Measurements from ENCODE around the gene SLIT3.

The SLIT3 gene

DNA sequence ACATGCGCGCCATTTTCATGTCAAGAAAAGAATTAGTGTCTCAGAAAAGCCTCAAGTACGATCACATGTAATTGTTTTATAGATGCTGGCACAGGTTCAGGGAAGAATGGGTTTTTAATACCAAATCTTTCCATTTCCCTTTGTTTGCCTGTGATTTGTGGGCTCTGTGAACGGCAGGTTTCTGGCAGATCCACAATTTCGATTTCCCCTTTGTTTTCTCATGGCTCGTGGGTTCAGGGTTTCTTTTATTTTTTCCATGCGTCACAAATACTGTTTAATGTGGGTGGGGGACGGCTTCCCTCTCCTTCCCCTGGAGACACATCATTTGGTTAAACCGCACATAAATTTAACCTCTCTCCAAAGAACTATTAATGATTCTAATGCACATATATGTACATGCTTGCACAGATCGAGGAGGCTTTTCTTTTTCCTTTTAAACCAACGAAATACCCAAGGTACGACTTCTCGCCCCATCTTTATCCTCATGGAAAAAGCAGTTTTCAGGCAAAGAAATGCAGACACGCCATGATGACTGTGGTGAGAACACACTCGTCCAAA lies 195.9 kb downstream of the SLIT3 start:
- no peak for DNase-seq (ENCODE audit: low read depth)

DNA sequence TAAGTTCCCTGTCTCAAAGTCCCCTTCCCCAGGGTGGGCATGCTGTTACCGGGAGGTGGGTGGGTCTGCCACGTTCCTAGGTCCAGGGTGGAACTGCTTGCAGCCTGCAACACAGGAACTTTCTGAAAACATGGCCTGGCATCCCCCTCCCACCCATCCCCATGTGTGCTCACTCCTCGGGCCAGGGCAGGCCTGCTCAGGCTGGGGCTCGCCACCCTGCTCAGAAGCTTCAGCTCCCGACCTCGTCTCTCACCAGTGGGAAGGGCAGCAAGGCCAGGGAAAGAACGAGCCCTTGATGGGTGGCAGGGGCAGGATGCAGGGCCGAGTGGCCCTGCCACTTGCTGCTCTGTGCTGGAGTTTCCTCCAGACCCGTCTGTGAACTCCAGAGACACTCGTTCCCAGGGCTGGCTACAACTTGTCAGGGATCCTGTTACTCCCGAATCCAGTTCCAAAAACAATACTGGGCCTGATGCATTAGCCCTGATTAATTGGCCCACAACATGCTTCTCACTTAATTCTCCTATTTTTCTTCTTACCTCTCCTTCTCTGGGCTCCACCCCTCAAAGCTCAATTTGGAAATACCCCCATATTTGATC lies 197.3 kb downstream of the SLIT3 start:
- DNase-seq (ENCODE audit: low read depth) = no peak

DNA sequence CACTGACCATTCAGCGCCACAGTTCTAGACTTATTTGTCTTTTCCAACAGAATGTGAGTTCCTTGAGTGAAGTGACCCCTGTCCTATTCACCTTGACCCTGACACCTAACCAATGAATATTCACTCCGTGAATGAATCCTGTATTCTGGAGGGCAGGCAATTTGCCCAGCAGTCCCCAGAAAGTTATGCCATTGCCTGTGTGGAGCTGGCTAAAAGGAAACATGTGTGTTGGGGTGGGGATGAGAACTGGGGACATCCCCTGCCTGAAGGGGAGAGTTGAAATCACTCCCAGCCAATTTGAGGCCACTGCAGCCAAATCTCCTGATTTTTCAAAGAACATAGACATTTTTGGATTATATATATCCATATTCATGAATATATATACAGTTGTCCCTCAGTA lies 199.0 kb downstream of the SLIT3 start:
- no peak for DNase-seq (ENCODE audit: low read depth)

- no peak for DNase-seq (ENCODE audit: low read depth)
Observed at GRCh38 chr5:169100735-169101075, 200.2 kb downstream of the SLIT3 start.

DNA sequence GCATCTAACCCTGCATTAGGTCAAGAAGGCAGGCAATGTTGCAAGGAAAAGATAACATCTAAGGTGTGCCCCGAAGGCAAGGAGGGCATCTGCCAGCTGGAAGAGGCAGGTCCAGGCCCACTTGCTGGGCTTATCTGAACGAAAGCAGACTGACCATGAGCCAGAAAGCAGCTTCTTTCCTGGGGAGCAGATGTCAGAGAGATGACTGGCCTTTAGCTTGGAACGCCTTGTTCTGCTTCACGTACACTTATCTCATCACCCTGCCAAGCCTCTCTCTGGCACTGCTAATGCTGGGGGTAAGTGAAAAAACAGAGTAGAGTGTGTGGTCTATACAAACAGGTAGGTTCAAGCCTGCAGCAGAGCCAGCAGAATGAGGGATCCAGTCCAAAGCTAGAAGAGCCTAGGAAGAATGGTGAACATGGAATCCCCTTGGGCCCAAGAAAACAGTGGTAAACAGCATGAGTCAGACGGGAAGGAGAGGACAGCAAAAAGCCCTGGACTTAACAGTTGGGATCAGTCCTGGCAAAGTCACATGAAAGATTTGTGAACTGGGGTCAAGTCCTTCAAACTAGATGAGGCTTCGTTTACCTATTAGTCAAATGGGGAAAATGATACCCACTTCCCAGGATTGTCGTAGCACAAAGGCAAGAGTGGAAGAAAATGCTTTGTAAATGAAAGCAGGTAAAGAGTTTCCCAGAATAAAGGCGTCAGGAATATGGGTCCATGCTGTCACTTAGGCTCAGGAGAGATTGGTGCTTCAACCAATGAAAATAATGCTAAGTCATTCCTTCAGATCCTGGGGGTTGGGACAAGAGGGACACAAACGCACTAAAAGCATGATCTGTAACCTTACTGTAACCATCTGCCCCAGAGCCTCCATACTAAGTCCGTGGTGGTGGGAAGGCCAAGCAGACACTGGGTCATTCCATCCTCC lies 200.9 kb downstream of the SLIT3 start:
- no peak for DNase-seq (ENCODE audit: low read depth)

- no peak for DNase-seq (ENCODE audit: low read depth)
Observed at GRCh38 chr5:169098331-169099121, 202.4 kb downstream of the SLIT3 start.

- no peak for DNase-seq (ENCODE audit: low read depth)
Observed at GRCh38 chr5:169097374-169098326, 203.3 kb downstream of the SLIT3 start.

DNA sequence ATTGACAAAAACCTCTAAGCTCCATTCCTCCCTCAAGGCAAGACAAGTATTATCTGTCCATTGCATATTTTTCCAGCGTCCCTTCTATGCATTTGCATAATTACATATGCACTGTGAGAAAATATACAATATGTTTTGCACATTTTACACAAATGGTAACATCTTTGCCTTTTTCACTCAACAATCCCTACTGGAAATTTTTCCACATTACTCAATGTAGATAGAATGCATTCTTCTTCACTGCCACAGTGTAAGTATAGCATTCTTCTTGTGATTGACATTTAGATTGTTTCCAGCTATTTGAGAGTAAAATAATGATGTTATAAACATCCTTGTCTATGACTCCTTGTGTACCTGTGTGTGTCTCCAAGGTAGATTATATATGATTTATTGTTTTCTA lies 205.0 kb downstream of the SLIT3 start:
- no peak for DNase-seq (ENCODE audit: low read depth)

- no peak for DNase-seq (ENCODE audit: low read depth)
Observed at GRCh38 chr5:169095410-169095960, 205.5 kb downstream of the SLIT3 start.

- DNase-seq (ENCODE audit: low read depth) = no peak
Observed at GRCh38 chr5:169094586-169095409, 206.1 kb downstream of the SLIT3 start.

DNA sequence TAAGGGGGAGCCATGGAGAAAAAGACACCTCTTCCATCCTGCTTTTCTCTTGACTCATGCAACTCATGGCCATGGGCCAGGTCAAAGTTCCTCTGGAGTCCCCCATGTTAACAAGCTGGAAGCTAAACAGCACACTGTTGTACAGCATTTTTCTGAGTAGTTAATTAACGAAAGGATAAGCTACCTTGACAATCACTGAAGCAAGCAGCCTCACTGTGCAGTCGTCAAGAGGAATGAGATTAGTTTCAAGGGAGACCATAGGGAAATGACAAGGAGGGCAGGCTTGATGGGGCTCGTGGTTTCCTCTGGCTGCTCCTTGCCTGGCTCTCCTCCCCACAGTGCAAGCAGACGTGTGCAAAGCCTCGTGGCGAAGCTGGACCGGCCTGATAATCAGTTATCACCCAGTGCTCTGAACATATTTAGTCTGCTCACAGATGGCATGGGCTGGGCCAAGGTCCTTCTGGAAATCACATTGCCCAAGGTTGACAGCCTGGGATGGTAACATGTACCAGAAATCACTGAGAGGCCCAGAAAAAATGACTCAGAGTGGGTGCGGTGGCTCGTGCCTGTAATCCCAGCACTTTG lies 209.5 kb downstream of the SLIT3 start:
- DNase-seq (ENCODE audit: low read depth) = no peak

- DNase-seq (ENCODE audit: low read depth) = no peak
Observed at GRCh38 chr5:169089343-169089742, 211.6 kb downstream of the SLIT3 start.

- no peak for DNase-seq (ENCODE audit: low read depth)
Observed at GRCh38 chr5:169088028-169088725, 212.8 kb downstream of the SLIT3 start.

- no peak for DNase-seq (ENCODE audit: low read depth)
Observed at GRCh38 chr5:169085636-169086035, 215.3 kb downstream of the SLIT3 start.

GRCh38 chr5:169085212-169085611 lies 215.7 kb downstream of the SLIT3 start:
- no peak for DNase-seq (ENCODE audit: low read depth)

- no peak for DNase-seq (ENCODE audit: low read depth)
Observed at GRCh38 chr5:169084775-169085174, 216.2 kb downstream of the SLIT3 start.

GRCh38 chr5:169083394-169084018 lies 217.4 kb downstream of the SLIT3 start:
- no peak for DNase-seq (ENCODE audit: low read depth)

DNA sequence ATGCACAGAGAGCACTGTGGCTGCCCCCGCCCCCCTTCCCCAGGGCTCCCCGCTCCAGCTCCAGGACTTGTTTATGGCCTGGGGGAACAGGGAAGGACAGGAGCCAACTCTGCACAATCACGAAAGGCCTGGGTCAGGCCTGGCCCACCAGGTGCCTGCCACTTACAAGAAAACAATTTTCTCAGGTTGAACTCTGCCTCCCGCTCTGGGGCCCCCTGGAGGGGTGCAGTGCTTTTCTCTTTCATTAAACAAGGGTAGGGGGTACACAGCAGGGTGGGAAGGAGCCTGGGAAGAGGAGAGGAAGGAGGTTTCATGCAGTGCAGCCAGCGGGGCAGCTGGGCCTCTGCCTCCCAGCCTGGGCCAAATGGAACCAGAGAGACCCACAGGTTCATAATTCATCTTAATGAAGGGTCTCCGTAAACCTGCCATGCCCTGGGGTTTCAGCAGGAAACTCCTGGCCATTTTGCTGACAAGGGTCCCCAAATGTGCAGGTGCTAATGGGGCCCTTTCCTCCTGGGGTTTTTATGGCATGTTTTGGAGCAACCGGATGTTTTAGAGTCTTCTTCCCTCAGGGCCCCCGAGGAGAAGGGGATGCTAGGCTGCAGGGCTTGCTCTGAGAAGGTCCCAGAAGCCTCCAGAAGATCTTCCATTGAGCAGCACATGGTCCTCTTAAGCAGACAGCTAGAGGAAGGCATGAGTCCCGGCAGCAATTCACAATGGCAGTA lies 219.8 kb downstream of the SLIT3 start:
- DNase-seq (ENCODE audit: low read depth) = no peak
